IMR-90 (cell line): Measurements from ENCODE around the gene CKLF. TPM values are rescaled to one million over a fixed set of nuclear protein-coding genes. Genes with fewer than 3 reads are reported as not detected.
A peak's percentile ranks its signal among the peaks of the same experiment; 100 is the strongest.

Experiments used
- FOS ChIP-seq: fragments of 150-350 bp; IDR thresholded peaks from 2 replicates; pipeline ENCODE4 v1.6.1; 2016; ENCODE audit warnings: low read depth, low read length
- NFE2L2 ChIP-seq: fragments of 150-350 bp; IDR thresholded peaks from 2 replicates; pipeline ENCODE4 v1.6.1; 2016; ENCODE audit warnings: low read depth, mild to moderate bottlenecking, low read length
- RAD21 ChIP-seq: IDR thresholded peaks from 2 replicates; pipeline ENCODE4 v1.6.1; 2012; ENCODE audit warnings: low read length, improper control_type of control experiment
- SMC3 ChIP-seq: fragments of 150-350 bp; IDR thresholded peaks from 2 replicates; pipeline ENCODE4 v1.6.1; 2016; ENCODE audit warnings: low read depth, mild to moderate bottlenecking, antibody characterized with exemption, low read length, moderate library complexity
- USF2 ChIP-seq: fragments of 150-350 bp; IDR thresholded peaks from 2 replicates; pipeline ENCODE4 v1.6.1; 2017; ENCODE audit warnings: mild to moderate bottlenecking, antibody characterized with exemption, low read length, low read depth
- polyA plus RNA-seq, 3 experiments: library from polyadenylated mRNA; depleted of rRNA; stranded (reverse); fragments of >200 nt; gene quantifications; 2 replicates each; pipeline ENCODE4 v1.2.3, GENCODE V29; 2012; ENCODE audit warnings: low replicate concordance in 1 of 3
- total RNA-seq: library from RNA; depleted of rRNA; stranded (reverse); fragments of >200 nt; gene quantifications from 2 replicates; pipeline ENCODE4 v1.2.3, GENCODE V29; 2012
- TF ChIP-seq, protein P1 (sequence below): fragments of 150-350 bp; IDR thresholded peaks from 2 replicates; pipeline ENCODE4 v1.6.1; 2016; ENCODE audit warnings: low read depth, mild to moderate bottlenecking, low read length, moderate library complexity, borderline replicate concordance

CKLF gene
- total and polyA plus RNA-seq, 2 of the 4 experiments (the other 2 are of a cell fraction): 60.8 to 92.2 TPM

DNA sequence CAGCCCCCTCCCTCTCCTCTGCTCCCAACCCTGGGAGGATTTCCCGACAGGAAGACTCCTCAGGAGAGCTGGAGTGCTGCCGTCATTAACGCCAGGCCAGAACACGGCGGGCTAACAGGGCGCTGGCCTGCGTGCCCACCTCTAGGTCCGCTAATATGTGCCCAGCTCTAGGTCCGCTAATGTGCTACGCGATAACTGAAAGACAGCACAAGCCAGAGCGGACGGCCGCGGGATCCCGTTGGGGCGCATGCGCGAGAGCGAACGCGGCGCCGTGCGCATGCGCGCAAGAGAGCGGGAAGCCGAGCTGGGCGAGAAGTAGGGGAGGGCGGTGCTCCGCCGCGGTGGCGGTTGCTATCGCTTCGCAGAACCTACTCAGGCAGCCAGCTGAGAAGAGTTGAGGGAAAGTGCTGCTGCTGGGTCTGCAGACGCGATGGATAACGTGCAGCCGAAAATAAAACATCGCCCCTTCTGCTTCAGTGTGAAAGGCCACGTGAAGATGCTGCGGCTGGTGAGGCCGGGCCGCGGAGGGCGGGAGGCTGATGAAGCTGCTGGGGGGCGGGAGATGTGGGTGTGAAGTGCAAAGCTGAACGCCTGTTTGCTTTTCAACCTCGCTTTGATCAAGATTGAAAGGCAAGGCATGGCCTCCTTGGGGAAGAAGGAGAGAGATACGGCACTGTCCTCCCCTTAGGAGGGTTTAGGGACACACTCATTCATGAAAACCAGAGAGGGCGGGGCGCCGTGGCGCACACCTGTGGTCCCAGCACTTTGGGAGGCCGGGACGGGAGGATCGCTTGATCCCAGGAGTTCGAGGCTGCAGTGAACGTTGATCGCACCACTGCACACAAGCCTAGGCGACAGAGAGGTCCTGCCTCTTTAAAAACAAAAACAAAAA is at the start of gene CKLF (continued):
- TF ChIP-seq, protein P1, sequence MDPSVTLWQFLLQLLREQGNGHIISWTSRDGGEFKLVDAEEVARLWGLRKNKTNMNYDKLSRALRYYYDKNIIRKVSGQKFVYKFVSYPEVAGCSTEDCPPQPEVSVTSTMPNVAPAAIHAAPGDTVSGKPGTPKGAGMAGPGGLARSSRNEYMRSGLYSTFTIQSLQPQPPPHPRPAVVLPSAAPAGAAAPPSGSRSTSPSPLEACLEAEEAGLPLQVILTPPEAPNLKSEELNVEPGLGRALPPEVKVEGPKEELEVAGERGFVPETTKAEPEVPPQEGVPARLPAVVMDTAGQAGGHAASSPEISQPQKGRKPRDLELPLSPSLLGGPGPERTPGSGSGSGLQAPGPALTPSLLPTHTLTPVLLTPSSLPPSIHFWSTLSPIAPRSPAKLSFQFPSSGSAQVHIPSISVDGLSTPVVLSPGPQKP: no peak
- 0 out of 2 replicates have a peak, but pooled peaks have one; percentile 5 for TF ChIP-seq USF2
- no peak for TF ChIP-seq FOS
- no peak for TF ChIP-seq SMC3
- TF ChIP-seq NFE2L2: no peak
- no peak for TF ChIP-seq RAD21
